CD4-positive, alpha-beta T cell treated with Interleukin-6 at 100 ng/mL for 8 hours (primary cell): Measurements from ENCODE around the gene HECTD1.
"Not testable (repeated sequence)": the region's sequence is repeated elsewhere in the genome, so short reads cannot be mapped to it uniquely, and the experiment has no call there.

ENCODE experiments used
- DNase-seq: peaks from one replicate; pipeline ENCODE4 v3.0.0-alpha.2; 2020; ENCODE audit warnings: mixed read lengths, low spot score

The HECTD1 gene

DNA sequence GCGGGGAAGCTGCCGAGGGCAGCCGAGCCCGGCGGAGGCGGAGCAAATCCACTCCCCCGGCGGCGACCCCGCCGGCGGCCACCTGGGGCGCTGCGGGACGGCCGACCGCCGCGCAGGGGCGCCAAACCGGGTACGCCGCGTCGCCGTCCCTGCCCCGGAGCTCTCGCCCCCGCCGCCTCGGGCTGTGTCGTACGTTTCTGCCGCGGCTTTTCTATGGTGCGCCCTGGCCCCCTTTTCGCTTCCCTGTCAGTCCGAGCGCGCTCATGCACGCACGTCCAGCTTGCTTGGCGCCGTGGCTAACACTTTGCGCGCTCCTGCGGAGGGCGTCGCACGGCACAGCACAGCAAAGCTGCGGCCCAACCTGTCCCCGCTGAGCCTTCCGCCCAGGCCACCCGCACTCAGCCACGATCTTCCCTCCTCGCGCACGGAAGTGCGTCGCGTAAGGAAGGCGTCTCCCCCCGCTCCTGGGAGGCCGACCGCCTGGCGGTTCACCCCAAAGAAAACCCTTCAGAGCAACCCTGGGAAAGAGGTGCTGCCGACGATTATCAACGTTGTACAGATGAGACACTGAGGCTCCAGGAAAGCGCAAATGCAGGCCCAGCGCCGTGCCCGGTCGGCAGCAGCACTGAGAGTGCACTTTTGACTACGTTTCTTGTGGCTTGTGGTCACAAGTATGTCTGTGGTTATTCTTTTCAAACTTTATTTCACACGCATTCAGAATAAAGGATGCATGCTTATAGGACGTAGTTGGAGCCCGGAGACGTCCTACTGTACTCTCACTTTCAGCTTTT, at the start of gene HECTD1:
TSS of gene HECTD1 (minus strand) at position 39 of the 791 bp plus-strand sequence. CDS start 1,857 bp downstream, outside the sequence.
- DNase-seq: peak; percentile 83

DNA sequence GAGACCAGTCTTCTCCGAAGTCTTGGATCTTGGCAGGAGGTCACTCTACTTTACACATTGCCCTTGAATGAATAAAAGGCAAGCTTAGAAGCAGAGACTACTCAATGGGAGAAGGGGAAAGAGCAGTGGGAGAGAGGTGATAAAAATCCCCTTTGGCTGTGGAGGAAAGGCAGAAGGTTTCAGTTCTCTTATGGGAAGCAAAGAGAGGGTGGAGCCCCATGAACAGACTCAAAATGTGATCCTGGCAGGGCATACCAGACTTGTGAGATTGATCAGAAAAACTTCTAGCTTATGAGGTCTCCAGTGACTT, 49.6 kb upstream of the HECTD1 start:
- no peak for DNase-seq

DNA sequence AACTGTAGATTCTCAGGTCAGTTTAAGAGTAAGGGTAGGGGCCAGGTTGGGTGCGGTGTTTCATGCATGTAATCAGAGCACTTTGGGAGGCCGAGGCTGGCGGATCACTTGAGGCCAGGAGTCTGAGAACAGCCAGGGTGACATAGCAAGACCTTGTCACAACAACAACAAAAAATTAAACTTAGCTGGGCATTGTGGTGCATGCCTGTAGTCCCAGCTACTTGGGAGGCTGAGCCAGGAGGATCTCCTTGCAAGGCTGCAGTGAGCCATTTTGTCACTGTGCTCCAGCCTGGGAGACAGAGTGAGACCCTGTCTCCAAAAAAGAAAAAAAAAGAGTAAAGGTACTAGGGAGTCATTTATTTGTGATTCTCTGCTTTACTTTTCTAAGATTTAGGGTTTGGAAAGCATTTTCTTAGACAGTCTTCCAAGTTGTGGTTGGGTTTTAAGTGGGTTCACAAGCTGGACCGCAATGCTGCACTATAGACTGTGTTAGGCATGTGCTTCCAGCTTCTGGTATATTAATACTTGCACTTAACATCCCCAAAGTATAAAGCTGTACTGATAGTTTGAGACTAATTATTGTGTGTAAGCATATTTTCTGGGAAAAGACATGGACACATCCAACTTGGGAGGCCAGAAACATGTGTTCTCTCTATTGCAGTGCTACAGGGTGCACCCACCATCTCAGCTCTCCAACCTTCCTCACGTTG, 49.1 kb upstream of the HECTD1 start:
- no peak for DNase-seq

DNA sequence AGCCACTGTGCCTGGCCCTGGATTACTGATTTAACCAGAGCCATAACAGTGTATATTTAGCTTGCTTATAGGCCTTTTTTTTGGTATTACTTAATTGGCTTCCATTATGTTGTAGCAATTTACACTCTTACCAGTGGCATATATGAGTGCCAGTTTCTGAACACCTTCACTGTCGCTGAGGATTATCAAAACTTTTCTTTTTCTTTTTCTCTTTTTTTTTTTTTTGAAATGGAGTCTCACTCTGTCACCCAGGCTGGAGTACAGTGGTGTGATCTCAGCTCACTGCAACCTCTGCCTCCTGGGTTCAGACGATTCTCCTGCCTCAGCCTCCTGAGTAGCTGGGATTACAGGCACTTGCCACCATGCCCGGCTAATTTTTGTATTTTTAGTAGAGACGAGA, 48.3 kb upstream of the HECTD1 start:
- not testable (repeated sequence) for DNase-seq

DNA sequence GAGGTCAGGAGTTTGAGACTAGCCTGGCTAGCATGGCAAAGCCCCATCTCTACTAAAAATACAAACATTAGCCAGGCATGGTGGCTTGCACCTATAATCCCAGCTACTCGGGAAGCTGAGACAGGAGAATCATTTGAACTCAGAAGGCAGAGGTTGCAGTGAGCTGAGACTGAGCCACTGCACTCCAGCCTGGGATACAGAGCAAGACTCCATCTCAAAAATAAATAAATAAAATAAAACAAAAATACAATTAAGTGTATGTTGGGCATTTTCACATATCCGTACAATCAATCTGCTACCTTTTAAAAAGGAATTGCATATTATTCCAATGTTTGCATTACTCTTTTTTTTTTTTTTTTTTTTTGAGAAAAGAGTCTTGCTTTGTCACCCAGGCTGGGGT, 47.7 kb upstream of the HECTD1 start:
- DNase-seq: no peak

DNA sequence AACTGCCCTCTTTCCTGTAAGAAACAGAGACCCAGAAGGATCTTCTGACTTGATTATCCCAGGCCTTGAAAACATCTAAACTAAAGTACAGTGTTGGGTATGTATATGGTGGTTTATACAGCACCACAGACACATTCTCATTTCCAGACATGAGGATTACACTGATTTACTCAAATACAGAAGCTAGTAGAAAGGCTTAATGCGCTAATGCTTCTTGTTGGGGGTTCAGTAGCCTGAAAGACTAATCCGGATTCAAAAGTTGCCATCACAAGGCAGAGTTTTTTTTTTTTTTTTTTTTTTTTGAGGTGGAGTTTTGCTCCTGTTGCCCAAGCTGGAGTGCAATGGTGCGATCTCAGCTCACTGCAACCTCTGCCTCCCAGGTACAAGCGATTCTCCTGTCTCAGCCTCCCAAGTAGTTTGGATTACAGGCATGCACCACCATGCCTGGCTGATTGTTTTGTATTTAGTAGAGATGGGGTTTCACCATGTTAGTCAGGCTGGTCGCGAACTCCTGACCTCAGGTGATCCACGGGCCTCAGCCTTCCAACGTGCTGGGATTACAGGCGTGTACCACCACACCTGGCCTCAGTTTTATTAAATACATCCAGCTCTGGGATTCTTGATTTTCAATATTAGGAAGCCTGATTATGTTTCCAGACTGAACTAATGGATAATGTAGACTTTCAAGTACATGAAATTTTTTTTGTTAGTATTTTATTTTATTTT, 46.3 kb upstream of the HECTD1 start:
- DNase-seq: no peak

DNA sequence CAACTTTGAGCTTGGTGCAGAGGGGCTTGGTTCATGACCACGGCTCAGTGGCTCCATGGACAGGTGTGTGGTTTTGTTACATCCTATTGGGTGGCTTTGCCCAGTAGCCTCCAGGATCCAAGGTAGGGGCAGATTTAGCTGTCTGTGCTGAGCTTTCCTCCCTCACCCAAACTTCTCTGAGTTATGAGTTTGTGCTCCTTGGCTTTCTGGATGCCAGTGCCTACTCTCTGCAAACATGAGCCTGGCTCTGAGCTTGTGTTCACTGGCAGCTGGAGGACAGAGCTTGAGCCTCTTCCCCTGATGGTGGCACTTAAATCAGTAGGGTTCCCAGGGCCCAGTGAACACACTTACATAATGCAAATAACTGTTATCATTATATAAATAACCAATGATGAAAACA, 45.3 kb upstream of the HECTD1 start:
- DNase-seq: no peak

DNA sequence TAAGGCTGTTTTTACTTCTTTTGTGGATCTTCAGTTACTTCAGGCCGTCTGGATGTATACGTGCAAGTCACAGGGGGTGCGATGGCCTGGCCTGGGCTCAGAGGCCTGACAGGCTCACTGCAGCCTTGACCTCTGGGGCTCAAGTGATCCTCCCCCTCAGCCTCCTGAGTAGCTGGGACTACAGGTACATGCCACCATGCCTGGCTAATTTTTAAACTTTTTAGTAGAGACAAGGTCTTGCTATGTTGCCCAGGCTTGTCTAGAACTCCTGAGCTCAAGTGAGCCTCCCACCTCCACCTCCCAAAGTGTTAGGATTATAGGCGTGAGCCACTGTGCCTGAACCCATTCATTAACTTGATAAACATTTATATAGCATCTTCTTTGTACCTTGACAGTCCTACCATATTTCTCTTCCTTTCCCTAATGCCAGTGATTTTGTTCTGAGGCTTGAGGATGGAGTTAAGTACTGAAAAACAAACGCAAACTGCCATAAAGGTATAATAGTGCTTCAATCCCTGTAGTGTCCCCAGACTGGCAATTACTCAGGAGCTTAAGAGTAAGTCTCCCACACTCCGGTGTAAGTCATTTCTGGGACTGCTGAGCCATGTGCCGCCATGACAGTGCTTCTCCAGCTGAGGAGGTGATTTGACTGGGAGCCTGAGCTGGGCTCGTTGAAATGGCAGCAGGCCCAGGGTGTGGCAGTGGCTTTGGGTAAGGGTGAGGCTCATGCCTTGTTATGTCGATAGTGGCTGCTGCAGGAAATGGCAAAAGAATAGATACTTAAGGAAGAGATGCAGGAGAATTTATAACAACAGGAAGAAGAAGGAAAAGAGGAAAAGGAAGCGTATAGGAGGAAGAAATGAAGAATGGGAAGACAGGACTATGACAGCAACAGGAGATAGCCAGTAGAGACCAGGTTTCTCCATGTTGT, 43.7 kb upstream of the HECTD1 start:
- DNase-seq: no peak

DNA sequence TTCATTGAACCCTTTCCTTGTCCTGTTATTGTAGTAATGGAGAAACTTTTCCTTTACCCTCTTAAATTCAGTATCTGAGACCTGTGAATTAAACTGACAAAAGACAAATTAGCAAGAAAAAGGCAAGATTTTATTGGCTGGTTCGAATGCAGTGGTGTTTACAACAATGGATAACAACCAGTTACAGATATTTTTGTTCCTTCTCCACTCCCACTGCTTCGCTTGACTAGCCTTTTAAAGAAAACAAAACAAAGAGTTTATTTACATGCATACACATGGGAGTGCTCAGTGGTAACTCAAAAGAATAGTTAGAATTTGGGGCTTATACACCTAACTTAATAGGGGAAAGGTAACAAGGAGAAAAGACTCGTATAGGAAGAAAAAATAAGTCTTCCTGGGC, 37.0 kb upstream of the HECTD1 start:
- DNase-seq: no peak

DNA sequence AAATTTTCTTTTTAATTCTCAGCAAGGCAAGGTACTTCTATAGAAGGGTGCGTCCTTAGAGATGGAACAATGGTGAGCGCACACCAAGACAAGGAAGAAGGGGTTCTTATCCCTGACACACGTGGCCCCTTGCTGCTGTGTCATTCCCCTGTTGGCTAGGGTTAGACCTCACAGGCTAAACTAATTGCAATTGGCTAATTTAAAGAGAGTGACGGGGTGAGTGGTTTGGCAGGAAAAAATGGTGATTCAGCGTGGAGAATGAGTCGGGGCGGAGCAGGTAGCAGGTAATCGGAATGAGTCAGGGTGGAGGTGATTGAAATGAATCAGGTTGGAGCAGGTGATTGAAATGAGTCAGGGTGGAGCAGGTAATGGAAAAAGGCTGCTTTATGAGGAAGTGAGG, 36.3 kb upstream of the HECTD1 start:
- DNase-seq: no peak

DNA sequence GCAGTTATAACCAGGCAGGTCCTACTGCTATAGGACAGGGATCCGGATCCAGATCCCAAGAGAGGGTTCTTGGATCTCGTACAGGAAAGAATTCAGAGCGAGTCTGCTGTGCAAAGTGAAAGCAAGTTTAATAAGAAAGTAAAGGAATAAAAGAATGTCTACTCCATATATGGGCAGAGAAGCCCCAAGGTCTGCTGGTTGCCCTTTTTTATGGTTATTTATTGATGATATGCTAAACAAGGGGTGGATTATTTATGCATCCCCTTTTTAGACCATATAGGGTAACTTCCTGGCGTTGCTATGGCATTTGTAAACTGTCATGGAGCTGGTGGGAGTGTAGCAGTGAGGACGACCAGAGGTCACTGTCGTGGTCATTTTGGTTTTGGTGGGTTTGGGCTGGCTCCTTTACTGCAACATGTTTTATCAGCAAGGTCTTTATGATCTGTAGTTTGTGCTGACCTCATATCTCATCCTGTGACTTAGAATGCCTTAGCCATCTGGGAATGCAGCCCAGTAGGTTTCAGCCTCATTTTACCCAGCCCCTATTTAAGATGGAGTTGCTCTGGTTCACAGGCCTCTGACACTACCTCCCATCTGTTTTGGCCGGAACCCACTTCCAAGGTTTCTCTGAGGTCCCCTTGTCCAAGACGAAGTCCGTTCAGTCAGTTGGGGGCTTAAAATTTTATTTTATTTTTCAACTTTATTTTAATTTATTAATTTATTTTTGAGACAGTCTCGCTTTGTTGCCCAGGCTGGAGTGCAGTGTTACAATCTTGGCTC, 34.8 kb upstream of the HECTD1 start:
- not testable (repeated sequence) for DNase-seq

DNA sequence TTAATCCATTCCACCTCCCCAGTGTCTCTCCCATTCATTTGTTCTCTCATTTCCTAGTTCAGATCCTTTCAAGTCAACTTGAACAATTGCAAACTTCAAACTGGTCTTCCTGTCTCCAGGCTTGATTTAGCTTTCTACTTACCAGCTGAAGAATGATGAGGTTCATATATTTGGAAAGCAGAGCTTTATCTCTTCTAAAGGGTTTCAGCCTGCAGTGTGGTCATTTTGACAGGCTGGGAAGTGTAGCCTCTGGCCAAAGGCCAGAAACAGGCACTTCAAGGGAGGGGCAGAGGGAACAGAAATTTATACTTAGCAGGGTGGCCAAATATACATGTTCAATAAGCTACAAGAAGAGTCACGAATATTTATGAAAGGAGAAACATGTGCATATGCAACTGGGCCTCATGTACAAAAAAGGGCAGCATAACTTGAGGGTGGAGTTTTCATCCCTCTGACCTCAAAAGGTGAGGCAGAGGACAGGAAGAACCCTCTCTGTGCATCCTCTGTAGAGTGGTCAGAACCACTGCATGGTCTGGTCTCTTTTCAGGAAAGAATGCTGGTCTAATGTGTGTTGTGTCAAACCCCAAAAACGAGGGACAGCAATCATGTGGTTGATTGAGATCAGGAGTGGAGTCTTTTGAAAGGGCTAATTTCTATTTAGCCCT, 34.0 kb upstream of the HECTD1 start:
- no peak for DNase-seq

DNA sequence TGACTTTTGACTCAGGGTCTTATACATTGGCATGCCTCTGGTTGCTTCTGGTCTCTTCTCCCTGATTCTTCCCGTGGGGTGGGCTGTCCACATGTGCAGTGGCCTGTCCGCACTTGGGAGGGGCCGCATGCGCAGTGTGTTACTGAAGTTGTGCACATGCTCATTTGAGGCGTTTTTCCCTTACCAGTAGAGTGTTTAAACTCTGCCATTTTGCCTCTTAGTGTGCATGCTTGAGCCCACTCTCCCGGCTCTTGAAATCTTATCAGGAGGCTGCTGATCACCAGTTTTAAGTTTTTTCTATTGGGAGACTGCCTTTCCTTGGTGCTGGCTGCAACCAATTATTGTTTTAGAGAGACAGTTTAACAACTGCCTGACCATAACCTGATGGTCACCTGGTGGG, 32.1 kb upstream of the HECTD1 start:
- no peak for DNase-seq

DNA sequence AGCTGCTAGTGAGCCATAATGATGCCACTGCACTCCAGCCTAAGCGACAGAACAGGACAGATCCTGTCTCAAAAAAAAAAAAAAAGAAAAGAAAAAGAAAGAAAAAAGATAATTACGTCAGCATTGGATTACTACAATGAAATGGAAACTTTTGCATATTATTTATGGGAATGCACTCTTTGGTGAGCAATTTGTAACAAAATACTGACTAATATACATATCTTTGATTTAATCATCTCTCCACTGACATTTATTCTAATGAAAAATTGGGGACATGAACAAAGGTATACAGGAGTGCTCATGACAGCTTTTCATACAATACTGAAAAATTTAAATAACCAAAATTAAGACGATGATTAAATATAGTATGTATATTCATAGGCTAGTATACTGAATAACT, 27.9 kb upstream of the HECTD1 start:
- no peak for DNase-seq

DNA sequence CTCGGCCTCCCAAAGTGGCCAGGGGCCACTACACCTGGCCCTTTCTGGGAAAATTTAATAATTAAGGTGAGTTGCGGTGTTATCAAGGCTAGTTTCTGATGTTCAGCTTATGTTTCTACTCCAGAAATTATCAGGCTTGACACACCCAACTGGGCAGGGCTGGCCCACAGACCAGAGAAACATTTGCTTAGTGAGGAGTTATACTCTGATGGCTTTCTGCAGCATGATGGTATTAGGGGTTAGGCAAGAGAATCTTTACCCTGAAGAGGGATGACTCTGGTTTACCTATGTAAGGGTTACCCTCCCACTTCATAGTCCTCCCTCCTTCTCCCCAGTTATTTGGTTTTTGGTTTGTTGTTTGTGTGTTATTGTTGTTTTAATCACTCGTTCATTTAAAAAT, 24.5 kb upstream of the HECTD1 start:
- DNase-seq: no peak

DNA sequence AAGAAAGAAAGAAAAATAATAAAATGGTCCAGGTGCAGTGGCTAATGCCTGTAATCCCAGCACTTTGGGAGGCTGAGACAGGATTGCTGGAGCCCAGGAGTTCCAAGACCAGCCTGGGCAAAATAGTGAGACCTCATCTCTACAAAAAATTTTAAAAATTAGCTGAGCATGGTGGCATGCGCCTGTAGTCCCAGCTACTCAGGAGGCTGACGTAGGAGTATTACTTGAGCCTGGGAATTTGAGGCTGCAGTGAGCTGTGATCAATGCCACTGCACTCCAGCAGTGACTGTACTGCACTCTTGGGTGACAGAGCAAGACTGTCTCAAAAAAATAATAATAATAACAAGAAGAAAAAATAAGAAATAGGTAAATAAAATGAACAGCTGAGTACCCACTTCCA, 23.7 kb upstream of the HECTD1 start:
- not testable (repeated sequence) for DNase-seq

DNA sequence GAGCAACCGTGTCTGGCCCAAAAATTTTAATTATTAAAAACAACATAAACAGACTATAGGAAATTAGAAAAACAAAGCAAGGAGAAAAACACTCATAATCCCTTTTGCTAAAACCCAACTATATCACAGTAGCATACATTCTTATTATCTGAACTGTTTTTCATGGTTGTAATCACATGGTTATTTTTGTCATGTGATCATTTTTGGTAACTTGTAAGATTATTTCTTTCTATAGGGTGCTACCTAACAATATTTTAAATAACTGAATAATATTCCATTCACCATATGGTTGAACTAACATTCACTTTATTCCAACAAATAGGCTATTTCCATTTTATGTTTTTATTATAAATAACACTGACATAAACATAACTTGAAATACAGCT, 23.0 kb upstream of the HECTD1 start:
- DNase-seq: no peak

DNA sequence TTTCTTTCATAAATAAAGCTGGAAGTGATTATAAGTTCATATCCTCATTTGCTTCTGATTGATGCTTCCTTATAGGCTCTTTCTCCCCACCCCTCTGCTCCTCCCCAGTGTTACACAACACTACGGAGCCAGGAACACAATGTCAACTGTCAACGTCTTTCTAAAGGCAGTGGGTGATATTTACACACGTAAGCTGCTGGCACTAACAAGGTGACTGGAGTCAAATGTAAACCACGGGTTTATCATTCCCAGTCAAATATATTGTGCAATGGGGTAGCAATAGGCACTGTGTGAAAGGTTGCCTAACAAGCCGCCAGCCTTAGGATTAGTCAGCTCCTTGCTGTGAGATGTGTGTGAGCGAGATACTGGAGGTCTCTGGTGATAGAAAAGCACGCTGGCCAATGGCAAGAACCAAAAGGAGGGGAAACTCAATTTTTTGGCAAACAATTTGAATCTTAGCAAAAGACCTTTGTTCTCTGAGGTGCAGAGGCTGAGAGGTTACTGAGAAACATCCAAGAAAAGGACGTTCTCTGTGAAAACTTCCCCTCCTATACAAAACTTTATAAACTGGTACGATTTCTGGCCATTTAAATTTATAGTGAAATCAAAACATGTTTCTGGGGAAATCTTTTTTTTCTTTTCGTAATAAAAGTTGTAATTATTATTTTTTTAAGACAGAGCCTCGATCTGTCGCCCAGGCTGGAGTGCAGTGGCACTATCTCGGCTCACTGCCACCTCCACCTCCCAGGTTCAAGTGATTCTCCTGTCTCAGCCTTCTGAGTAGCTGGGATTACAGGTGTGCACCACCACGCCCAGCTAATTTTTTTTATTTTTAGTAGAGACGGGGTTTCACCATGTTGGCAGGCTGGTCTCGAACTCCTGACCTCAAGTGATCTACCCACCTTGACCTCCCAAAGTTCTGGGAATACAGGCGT, 22.3 kb upstream of the HECTD1 start:
- no peak for DNase-seq

DNA sequence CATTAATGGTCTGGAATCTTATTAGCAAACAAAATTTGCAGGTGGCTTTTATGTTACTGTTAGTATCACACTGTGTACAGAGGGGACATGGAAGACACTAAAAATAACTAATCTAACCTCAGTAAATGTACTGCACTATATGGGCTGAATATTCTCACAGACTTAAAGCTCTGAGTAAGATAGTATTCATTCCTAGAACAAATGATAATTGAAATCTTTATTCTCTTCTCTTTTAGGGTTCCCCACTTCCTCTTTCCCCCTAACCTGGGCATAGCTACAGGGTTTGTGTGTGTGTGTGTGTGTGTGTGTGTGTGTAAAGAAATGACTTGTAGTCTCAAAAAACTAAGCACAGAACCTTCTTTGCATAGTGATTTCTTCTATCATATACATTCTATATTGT, 21.4 kb upstream of the HECTD1 start:
- no peak for DNase-seq

DNA sequence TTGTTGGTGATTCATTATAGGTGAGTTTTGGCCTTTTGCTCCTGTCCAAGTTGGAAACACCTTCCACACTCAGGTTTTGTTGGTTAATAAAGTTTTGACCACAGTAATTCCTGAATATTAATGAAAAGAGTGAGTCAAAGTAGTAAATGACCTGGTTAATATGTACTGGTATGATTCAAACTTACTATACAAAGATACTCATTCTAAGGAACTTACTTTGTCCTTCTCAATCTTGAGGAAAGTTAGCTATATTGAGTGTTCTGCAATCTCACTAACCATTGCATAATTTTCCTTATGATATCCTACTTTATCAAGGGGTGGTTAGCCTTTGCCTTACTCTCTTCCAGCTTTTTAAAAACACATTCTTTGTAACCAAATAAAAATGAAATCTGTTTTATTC, 20.9 kb upstream of the HECTD1 start:
- no peak for DNase-seq
